GM21825 (cell line): Measurements from ENCODE around the gene EIF6.

Experiments
- ATAC-seq: cut with Tn5 transposase; IDR thresholded peaks from one replicate; pipeline ENCODE4 v1.9.1; 2021; ENCODE audit warnings: mild to moderate bottlenecking, moderate library complexity; ENCODE audit not compliant: unreplicated experiment

Gene EIF6

DNA sequence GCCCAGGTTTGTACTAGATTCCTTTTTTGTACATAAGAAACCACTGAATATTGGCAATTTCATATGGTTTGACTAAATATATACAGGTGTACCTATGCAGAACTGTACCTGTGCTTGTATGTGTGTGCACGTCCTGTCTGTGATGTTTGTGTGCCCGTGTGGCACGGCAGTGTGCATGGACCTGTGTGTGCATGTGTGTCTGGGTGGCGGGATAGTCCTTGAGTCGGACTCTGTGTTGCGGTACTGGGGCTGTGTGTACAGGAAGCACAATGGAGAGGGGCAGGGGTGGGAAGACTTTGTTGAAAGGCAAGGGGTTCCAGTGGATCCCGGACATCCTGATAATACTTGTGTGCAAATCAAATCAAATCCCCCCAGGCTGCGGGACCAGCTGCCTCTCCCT is 11.1 kb upstream of the EIF6 start:
- no peak for ATAC-seq

DNA sequence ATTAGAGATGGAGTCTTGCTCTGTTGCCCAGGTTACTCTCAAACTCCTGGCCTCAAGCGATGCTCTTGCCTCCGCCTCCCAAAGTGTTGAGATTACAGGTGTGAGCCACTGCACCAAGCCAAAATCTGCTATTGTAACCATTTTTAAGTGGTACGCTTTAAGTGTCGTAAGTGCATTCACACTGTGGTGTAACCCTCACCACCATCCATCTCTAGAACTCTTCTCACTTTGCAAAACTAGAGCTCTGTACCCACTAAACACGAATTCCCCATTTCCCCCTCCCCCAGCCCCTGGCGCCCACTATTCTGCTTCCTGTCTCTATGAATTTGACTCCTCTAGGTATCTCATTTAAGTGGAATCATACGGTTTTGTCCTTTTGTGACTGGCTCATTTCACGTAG is 10.5 kb upstream of the EIF6 start:
- no peak for ATAC-seq

DNA sequence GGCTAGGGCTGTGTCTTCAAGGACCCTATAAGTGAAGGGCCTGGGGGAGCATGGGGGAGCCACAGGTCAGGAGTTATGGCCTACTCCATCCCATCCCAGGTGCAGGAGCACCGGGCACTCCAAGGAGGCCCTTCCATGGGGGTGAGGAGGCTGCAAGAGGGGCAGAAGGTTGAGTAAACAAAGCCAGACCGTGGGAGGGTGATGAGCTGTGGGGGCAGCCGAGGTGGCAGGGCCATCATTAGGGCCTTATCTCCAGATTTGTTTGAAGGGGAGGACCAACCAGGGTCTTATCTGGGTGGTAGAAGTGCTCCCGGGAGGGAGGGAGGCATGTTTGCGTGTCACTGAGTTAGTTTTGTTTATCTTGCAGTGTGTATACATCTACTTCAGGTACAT is 9.7 kb upstream of the EIF6 start:
- ATAC-seq, result no peak

DNA sequence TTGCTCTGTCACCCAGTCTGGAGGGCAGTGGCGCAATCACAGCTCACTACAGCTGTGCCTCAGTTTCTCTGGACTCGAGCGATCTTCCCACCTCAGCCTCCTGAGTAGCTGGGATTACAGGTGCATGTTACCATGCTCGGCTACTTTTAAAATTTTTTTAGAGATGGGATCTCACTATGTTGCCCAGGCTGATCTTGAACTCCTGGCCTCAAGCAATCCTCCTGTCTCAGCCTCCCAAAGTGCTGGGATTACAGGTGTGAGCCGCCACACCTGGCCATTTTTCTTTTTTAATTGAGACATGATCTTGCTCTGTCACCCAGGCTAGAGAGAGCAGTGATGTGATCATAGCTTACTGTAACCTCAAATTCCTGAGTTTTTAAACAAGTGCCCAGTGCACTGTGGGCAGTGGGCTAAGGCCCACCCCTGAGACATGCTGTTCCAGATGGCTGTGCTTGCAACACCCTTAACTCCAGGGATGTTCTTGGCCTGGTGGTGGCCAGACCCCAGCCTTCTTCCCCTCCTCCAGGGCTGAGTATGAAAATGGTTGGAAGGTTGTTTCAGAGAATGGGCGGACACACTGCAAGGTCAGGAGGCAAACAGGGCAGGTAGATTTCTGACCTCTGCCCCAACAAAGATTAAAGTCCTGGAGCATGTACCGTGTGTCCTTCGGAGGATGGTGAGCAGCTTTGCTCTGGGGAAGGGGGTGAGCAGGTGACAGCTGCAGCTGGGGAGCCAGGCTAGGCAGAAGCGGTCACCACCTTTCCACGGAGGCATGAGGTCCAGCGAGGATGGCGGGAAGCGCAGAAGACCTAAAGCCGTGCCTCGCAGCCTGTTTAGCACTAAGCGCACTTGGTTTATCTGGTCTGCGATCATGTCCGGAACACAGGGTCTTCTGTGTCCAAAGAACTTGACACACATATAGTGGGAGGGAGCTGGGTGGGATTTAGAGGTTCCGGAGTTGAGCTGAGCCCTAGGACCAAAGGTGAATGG is 9.0 kb upstream of the EIF6 start:
- no peak for ATAC-seq

DNA sequence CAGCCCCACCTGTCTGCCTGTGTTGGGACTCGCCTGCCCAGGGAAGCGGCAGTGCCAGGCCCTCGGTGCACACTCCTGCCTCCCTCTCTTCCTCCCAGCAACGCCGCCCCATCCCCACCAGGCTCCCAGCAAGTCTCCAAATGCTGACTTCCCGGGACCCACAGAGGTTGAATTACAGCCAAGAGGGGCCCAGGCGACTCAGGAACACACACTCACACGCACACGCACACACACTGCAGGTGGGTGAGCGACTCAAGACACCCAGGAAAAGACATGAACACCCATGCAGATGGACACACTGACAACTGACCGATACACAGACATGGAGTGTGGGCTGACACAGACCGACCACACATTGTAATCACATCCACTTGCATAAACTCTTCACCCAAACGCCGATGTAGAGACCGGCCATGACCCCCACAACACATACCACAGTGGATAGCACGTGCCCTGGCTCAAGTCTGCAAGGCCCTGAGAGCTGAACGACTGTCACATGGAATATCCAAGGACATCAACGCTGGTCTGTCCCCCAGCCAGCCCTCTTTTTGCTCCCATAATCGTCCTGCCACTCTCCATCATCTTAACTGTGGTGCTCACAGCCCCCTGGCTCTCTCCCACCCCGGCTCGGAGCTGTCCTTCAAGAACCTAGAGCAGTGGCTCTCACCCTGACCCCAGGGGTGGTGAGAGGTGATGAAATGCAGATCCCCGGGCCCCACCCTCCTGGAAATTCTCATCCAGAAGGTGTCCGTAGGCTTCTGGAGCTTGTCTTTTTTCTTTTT is 8.1 kb upstream of the EIF6 start:
- ATAC-seq, result no peak

DNA sequence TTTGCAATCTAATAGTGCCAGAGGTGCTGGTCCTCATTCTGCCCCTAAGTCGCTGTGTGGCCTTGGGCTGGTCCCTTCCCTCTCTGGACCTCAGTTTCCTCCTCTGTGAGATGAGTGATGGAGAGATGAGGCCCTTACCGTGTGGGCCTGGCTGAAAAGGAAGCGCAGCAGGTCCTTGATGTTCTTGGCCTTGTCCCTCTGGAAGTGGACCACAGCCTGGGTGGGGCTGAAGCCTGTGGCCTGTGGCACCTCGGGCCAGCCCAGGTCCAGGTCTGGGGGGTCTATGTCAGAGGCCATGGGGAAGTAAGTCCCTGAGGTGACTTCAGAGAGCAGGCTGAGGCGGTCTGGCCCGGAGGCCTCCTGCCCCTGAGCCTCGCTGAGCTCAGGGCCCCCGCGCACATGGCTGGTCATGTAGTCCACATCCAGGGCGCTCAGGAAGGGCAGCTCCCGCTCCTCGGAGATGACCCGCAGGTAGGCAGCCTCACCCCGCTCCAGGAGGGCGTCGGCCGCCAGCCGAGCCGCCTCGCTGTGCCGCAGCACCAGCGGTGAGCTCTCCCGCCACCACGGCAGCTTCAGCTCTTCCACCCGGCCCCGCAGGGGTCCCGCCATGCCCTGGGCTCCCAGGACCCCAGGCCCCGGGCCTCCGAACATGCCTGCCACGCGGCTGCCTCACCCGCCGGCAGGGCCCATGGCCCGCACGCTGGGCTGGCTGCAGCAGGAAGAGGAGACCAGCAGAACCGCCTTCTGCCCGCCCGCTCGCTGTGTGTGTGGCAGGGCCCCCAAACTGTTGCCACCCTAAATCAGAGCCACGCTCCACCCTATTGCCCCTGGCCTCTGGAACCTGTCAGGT is 7.3 kb upstream of the EIF6 start, which contains the start of gene FAM83C:
TSS of gene FAM83C (minus strand) at position 772 of the 850 bp plus-strand sequence. CDS start at position 651, 121 bp downstream.
- no peak for ATAC-seq

DNA sequence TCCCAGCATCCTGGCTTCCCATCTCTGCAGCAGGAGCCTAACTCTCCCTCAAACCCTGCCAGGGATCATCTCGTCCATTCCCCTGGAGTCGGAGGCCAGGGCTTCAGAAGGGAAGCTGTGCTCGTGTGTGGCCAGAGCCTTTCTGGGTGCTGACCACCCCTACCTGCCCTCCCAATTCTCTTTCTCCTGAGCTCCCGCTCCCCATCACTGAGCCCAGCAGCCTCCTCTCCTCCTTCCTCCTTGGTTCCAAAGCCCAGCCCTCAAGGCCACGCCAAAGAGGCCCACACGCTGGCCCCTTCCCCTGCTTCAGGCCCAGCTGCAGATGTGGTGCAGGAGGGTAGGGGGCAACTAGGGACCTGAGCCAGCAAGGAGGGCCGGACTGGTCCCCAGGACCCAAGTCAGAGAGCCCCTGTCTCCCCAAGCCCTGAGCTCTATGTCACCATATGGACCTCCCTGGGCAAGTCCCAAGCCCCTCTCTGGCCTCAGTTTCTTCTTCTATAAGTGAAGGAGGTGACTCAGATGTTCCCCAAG is 6.4 kb upstream of the EIF6 start:
- no peak for ATAC-seq

DNA sequence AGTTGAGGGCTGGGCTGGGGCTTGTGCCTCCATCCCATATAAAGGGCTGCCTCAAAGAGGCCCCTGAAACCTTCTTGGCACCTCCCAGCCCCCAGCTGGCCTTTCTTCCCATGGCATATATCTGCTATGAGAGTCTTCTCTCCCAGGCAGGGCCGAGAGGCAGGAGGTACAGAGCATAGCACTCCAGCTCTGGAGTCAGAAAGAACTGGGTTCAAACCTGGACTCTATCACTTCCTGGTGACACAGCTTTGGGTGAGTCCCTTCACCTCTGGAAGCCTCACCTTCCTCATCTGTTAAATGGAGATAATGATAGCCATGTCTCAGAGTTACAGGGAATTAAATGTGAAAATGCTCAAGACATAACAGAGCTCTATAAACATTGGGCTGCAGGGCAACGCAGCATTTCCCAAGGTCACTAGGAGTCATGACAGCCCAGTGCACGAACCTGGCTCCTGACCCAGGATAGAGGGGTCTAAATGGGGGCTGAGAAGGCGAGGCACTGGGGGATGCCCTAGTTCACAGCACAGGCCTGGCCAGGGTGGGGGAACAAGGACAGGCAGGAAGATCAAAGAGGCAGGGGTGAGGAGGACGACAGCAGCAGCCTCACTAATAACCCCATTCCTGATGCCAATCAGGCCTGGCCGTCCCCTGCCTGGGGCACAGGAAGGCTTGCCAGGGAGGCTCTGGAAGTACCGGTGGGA is 5.8 kb upstream of the EIF6 start:
- no peak for ATAC-seq

DNA sequence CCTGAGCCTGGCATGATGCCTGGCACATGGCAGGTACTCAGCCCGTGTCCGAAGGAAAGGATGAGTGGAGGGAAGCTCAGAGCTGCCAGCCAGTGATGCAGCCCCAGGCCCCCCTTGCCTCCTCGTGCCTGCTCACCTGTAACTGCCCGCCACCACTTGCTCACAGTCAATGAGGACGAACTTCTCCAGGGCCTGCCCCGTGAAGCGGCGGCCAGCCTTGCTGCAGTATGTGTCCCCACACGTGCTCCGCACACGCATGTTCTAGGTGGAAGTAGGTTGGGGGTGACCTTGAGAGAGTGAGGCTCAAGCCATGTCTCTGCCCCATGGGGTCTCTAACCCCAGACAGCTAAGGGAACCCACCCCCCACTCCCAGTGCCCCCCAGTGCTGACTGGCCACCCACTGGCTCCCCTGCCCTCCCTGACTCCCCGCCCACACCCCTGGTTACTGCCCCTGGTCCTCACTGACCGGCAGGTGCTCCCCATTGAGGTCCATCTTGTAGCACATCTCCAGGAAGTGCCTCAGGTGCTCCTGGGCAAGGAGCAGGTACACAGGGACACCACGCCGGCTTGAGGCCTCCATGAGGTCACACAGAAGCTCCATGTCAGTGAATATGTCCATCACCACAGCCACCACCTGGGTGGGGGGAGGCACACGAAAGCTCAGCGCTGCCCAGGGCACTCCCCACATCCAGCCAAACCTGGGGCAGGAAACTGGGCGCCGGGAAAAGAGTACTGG is 3.9 kb upstream of the EIF6 start:
- ATAC-seq, result no peak

DNA sequence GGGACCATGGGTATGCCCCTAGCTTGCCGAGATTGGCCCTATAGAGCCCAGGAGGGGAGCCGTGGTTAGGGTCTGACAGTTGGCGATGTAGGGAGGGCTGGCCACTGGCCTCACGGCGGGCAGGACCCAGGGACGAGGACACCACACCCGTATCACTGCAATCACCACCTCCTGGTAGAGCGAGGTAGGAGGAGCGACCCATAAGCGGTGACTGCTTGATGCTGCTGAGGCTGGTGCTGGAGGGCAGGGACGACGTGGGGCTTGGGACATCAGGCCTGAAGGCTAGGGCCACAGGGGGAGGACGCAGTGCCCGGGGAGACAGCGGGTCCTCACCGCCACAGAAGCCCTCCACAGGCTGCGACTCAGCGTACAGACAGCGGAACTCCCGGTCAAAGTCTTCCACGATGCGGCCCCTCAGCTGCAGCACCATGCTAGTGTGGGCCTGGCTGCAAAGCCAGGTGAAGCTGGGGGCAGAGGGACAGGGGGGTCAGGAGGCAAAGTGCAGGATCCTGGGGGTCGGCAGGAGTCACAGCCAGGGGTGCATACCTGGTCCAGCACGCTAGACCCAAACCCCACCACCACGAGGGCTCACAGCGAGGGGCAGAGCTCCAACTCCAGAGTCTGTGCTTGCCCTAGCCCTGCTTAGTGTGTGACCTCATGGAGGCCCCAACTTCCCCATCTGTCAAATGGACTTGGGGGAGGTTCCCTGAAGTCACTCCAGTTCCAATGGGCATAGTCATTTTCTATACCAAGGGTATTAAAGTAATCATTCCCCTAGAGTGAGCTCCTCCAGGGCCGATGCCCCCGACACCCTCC is 3.1 kb upstream of the EIF6 start:
- no peak for ATAC-seq

DNA sequence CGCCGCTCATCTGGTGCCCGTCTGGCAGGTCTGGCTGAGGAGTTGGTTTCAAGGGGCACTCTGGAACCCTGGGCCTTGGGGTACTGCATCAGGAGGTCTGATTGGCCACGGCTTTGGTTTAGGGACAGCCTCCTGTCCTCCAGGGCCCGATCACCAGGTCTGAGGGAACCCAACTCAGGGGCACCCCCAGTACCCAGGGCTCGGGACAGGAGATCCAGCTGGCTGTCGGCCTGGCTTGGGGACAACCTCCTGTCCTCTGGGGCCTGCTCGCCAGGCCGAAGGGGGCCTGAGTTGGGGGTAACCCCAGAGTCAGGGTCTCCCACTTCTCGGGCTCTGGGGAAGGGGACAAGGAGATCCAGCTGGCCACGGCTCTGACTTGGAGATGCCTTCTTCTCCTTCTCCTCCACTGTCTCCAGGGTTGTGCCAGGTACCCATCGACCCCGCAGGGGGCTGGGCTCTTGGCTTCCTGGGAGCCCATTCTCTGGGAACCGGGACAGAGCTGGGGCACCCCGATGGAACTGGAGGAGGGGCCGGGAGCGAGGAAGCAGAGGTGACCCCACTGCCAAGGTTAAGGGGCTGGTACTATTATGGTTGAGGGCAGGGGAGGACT is 2.4 kb upstream of the EIF6 start:
- no peak for ATAC-seq

DNA sequence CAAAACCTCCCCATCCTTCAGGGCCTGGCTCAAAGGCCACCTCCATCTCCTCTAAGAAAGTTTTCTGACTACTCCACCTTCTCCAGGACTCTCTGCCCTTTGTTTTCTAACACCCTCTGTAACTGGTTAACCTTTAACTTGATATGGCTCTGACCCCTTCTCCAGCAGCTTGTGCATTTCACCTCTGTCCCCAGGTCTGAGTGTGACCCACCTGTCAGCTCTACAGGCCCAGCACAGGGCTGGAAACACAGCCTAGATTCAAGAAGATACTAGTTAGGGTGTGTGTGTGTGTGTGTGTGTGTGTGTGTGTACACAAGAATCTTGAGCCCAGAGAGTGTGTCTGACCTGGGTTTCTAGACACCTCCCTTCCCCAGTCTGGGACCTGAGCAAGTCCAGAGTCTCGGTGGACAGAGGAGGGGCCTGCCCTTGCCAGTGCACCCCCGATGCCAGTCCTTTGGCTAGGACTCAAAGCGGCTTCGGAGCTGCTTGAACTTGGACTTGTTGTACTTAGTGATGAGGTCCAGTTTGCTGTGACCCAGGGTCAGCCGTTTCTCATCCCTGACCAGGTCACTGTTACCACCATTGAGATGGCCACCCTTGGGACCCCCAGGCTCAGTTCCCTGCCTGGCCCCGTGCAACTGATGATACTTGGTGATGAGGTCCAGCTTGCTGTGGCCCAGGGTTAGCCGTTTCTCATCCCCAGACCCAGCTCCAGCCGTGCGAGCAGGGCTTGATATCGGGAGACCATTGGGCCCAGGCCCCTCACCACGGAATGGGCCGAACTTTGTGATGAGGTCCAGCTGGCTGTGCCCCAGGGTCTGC is 1.7 kb upstream of the EIF6 start:
- no peak for ATAC-seq

DNA sequence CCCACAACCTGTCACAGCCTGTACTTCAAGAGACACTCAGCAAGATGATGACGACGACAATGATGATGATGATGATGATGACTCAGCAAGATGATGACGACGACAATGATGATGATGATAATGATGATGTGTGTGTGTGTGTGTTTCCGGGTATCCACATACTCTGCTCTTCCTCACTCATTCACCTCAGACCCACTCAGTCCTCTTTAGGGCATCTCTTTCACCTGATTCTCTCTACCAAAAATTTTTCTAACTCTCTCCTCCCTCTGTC is 1.2 kb upstream of the EIF6 start:
- ATAC-seq, result no peak

DNA sequence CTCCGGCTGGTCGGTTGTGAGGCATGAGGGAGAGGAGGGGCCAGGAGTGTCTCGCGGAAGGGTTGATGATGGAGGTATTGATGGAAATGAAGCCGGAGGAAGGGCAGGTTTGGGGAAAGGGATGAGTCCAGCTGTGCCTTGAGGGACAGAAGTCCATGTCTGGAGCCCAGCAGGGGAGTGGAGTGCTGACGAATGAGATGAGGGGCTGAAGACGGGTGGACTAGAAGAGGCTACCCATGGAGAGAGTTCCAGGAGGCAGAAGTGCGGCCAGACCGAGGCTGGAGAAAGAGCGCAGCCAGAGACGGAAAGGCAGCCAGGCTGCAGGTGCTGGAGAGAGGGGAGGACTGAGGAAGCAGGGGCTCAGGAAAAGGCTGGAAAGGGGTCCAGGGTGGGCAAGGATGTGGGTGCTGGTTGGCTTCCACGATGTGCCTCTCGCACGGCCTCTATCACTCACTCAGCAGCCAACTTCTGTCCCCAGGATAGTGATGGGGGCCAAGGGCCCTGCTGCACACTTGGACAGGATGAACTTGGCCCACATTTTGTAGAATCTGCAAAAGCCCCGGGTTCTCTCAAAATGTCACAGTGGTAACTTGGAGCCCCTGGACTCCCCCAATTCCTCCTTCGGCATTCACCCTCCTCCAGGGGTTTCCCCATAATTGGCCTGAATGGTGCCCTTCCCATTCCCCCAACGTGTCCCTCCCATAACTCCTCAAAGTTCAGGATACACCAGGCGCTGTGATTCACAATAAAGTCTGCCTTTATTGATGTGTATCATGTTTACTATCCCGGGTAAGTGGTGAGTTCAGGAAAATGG is 627 bp upstream of the EIF6 start:
- ATAC-seq, result no peak

DNA sequence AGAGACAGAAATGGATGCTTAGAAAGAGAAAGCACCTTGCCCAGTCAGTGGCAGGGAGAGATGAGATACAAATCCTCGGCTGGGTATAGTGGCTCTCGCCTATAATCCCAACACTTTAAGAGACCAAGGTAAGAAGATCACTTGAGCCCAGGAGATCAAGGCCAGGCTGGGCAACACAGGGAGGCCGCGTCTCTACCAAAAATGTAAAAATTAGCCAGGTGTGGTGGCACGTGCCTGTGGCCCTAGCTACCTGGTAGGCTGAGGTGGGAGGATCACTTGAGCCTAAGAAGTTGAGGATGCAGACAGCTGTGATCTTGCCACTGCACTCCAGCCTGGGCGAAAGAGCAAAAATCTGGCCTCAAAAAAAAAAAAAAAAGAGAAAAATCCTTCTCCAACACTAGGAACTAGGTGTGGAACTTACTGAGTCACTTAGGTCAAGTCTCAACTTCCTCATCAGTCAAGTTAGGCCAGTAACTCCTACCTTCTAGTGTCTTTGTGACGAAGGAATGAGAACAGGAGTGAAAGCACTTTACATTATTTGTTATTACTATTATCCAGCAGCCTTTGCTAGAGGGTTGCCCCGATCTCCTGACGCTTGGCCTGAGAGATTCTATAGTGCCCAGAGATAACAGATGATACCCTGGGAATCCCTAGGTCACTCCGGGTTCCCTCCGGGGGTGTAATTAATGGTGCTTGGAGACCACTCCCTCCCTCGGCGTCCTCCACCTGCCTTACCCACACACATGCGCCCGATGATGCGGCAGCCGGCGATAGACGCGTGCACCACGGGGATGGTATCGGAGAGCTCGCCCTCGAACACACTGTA is 918 bp downstream of the EIF6 start:
- no peak for ATAC-seq
